DMS79 treated with DMSO at 0.1 percent for 48 hours (cell line): ENCODE results near the gene TCF12.

Source experiments
- DNase-seq: peaks from one replicate; lab custom pipeline; 2025; lab: John Stamatoyannopoulos, UW

Gene TCF12

GRCh38 chr15:57048930-57049549 lies 130.6 kb downstream of the TCF12 start:
- DNase-seq = no peak

GRCh38 chr15:57053470-57053869 lies 135.0 kb downstream of the TCF12 start:
- DNase-seq = no peak

- DNase-seq = no peak
Observed at GRCh38 chr15:57054204-57054750, 135.8 kb downstream of the TCF12 start.

- DNase-seq = no peak
Observed at GRCh38 chr15:57056357-57056756, 137.9 kb downstream of the TCF12 start.

- no peak for DNase-seq
Observed at GRCh38 chr15:57057134-57057930, 138.9 kb downstream of the TCF12 start.

DNA sequence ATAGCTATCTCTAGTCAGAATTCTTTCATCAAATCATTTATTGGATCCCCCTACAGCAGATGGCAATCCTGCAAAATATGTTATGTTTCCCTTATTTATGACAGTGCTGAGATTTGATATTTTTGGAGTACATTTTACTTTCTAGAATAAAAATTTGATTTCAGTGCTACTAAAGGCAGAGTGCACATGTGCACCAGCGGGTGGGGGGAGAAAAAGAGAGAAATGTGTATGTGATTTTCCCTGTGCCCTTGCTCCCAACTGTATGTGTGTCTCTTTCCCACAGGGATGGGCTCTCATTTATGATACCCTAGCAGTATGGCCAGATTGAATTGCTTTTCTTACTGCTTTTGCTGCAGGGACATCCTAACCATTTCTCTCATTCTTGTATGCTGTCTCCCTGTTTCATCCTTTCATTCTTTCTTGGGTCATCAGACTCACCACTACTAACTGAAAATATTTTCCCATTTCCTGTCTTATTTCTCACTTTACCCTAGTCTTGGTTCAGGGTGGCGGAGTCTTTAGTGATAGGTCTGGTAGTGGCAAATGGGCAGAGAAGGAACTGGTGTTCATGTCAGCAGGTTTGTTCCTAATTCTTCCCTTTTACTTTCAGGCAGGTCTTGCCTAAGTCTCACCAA lies 140.7 kb downstream of the TCF12 start:
- DNase-seq = no peak

DNA sequence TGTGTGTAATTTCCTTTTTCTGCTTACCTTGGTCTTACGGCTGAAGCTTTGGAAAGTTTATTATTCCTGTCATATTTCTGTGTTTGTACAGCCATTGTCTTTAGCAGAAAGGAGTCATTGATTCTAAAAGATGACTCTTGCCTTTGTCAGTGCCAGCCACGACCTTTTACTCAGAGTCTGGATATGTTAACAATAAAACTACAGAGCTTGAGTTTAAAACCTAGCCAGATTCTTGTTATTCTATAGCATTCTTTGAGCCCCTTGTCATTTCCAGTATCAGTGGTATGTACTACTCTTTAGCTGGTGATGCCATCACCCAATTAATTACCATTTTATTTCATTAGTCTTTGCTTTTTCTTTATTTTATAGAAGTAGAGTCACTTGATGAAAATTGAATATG lies 142.4 kb downstream of the TCF12 start:
- DNase-seq = no peak

DNA sequence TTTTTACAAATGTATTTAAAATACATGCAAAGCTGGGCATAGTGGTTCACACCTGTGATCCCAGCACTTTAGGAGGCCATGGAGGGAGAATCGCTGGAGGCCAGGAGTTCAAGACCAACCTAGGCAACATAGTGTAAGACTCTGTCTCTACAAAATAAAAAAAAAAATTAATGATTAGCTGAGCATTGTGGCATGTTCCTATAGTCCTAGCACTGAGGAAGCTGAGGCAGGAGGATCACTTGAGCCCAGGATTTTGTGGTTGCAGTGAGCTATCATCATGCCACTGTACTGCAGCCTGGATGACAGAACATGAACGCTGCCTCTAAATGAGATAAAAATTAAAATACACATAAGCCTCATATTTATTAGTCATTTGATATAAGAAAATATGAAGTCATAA lies 142.8 kb downstream of the TCF12 start:
- DNase-seq = no peak

- no peak for DNase-seq
Observed at GRCh38 chr15:57061696-57062095, 143.3 kb downstream of the TCF12 start.

DNA sequence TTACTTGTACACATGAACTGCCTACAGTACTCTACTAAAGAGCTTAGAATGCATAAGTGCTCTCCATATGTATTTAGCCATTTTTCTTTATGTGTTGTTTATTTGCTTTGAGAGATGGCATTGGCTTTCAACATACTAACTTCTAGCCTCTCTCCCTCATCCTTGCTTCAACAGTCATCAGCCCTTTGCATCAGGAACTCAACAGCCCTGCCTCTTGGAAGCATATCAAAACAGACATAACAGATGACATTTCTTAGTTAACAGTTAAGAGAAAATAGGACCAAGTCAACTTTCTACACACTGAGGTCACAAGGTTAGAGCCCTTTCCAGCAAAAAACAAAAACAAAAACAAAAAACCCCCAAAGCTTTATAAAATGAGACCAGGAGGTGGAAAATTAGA lies 145.6 kb downstream of the TCF12 start:
- no peak for DNase-seq

DNA sequence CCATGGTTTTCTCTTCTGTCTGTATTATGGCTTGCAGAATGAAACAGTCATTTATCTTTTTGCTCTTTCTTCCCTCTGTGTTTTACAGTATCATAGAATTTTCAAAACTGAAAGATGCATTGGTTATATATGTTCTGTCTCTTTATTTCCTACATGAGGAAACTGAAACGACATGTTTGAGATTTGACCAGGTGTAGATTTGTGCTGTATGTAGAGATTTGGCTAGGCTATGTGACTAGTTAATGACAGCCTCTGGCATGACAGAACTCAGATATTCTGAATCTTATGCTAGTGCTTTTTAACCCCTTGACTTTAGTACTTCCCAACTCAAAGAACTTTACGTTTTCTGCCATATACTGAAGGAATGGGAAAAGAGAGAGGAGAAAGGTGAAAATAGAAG lies 151.0 kb downstream of the TCF12 start:
- DNase-seq = no peak

GRCh38 chr15:57070674-57071073 lies 152.2 kb downstream of the TCF12 start:
- DNase-seq = no peak

DNA sequence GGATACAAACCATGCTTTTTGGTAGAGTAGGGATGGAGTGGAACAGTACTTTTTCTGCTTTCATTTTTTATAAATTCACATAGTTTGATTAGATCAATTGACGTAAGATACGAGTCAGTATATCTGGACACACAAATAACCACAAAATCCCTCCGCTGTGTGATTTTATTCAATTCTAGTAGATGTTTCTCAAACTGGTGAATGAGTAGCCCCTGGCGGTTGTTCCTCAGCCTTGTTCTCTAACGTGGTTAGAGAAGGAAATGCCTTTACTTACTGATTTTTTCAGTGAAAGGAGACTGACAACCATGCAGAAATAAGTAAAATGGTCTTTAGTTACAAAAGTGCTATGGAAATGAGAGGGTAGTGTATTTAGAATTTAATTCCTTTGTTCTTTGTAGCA lies 161.0 kb downstream of the TCF12 start:
- no peak for DNase-seq

GRCh38 chr15:57079931-57080620 lies 161.6 kb downstream of the TCF12 start:
- DNase-seq = no peak

DNA sequence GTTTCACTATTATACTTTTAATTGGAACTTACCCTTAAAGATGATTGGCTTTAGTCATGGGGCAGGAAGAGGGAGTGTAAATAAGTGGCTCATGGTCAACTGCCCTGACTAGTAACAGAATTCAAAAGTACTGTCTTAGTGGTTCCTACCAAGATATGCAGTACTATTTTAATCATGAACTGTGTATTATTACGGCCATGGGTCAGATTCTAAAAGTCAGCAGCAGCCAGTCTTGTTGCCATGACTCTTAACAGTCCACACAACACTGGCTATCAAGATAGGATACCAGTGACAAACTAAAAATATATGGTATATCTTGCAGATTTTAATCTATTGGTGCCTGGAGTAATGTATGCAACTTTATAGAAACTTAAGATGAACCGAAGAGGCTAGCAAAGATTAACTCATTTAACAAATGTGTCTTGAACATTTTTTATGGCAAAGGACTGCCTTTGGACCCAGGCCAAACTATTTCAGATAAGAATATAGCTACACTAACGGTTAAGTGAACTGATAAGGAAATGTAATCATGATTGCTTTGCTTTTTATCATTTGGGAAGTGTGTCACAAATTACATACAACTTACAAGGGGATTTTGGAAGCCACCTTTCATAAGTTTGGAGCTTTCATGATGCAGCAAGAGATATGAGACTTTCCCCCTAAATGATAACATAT lies 163.7 kb downstream of the TCF12 start:
- DNase-seq = no peak

GRCh38 chr15:57084192-57084591 lies 165.7 kb downstream of the TCF12 start:
- no peak for DNase-seq

DNA sequence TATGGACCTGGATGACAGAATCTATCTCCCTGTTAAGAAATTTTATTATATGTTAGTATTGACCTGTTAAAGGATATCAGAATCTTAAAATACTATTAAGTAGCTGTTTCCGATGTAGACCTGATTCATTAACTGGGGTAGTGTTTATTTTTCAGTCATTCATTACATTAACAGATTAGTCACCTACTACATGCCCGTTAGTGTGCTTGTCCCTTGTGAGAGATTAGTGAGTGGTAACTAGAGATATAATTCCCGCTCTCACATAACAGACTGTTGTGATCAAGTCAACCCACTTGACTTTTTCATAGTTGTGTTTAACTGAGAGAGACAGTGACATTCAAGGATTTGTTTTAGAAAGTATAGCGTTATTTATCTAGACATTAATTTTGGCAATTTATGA lies 166.8 kb downstream of the TCF12 start:
- DNase-seq = no peak

- DNase-seq = no peak
Observed at GRCh38 chr15:57086857-57087427, 168.5 kb downstream of the TCF12 start.

- DNase-seq = no peak
Observed at GRCh38 chr15:57089815-57090495, 171.5 kb downstream of the TCF12 start.

DNA sequence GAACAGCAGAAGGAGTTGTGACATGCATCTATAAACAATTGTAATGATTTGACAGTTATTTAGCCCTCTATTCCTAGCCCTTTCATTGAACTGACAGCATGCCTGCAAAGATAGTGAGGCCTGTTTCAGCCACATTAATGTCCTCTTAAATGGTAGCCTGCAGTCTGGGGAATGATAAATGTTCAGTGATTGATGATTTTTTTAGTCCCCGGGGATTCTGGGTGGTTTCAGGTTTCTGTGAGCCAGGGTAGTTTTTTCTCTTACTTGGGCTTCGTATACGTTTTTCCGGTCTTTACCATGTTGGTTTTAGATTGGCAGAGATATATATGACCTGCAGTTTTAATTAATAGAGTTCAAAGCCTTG lies 172.0 kb downstream of the TCF12 start:
- no peak for DNase-seq

- no peak for DNase-seq
Observed at GRCh38 chr15:57091636-57092035, 173.2 kb downstream of the TCF12 start.
